ENCODE results near the gene PPT1. TPM values are rescaled to one million over a fixed set of nuclear protein-coding genes. Genes with fewer than 3 reads are reported as not detected.

PPT1 gene
- total and polyA plus RNA-seq, 2 of the 4 experiments (the other 2 are of a cell fraction), result 22.7 to 55.4 TPM

DNA sequence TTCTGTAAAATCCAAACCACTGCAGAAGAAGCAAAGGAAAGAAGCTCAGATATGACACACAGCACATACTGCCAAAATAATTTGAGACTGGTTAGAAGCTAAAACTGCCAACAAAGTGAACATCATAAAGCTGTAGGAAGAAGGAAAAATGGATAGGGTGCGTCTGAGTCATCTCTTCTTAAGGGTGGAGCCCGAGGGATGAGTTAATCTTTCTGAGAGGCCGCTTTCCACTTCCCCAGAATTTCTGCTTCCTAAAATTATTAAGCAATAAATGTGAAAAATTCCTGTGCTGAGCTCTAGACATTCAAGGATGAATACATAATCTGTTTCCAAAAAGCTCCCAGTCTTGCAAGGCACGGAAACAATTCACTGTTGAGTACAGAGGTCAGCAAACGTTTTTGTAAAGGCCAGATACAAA, 20.1 kb downstream of the PPT1 start:
- no peak overlapping the region for H4K5ac ChIP-seq (ENCODE audit: low read depth, low read length)
- no peak overlapping the region for H3K18ac ChIP-seq (ENCODE audit: low read depth, low read length)
- H3K79me1 ChIP-seq (ENCODE audit: low read depth in 1 of 2, low read length in 2 of 2), result peaks cover 0 to 12% of the 10 kb centered on the region in 2 experiments; a peak in 2 of 4 replicates
- 0 out of 2 replicates have a peak overlapping the region, but pooled peaks have one; percentile 6 for H3K23ac ChIP-seq (ENCODE audit: low read depth, low read length)
- H4K20me1 ChIP-seq (ENCODE audit: insufficient read depth, low read length), result peaks cover 12% of the 10 kb centered on the region
- WGBS, 2 experiments (ENCODE audit: extremely low coverage in 2 of 2, insufficient read length in 1 of 2), result no CpG with 5 or more reads among the region's 5 CpGs
- H3K56ac ChIP-seq (ENCODE audit: extremely low read depth, insufficient read depth, low read length), result no peak overlapping the region
- H2BK20ac ChIP-seq (ENCODE audit: low read depth, low read length), result no peak overlapping the region
- H2BK5ac ChIP-seq (ENCODE audit: low read depth, low read length, poor library complexity, severe bottlenecking), result peak overlapping the region; percentile 40
- ATAC-seq (ENCODE audit: low read depth), result peak; percentile 76
- no peaks in the 10 kb centered on the region for H3K27me3 ChIP-seq (ENCODE audit: control insufficient read depth, insufficient read depth, low read length)
- DNase-seq, result peak; percentile 90
- 0 out of 2 replicates have a peak overlapping the region, but pooled peaks have one; percentile 20 for H2AK5ac ChIP-seq (ENCODE audit: low read depth, low read length)
- peaks cover 5% of the 10 kb centered on the region for H3K4me1 ChIP-seq (ENCODE audit: control insufficient read depth, insufficient read depth, low read length)
- in situ Hi-C loops (cut with MboI; ENCODE audit: low sequenced_read_pairs) (no loop called here), dilution Hi-C loops (cut with HindIII; ENCODE audit: low sequenced_read_pairs, unreplicated experiment) (no loop called here), intact Hi-C loops (cut with micrococcal nuclease) (loop anchor here (5.0 kb wide), 1 partner anchor 330 kb away; no protein-coding TSS in a partner anchor)
- no peak overlapping the region for H2AK9ac ChIP-seq (replicated peaks; ENCODE audit: low read depth, low read length, poor library complexity)
- peak overlapping the region; percentile 9; the same call in 1 of the 2 replicates for H3K4ac ChIP-seq (ENCODE audit: low read depth, low read length)
- H2BK120ac ChIP-seq (ENCODE audit: low read depth, low read length), result no peak overlapping the region
- H4K8ac ChIP-seq (ENCODE audit: low read depth in 2 of 2, low read length in 2 of 2), result no peak overlapping the region
- H3K14ac ChIP-seq (replicated peaks; ENCODE audit: low read depth, low read length), result 0 out of 2 replicates have a peak overlapping the region, but pooled peaks have one; percentile 68
- ChIA-PET CTCF (interaction anchor here (1.1 to 2.1 kb wide), 2 partner anchors 238 to 262 kb away, joined by 4 to 7 read pairs; no protein-coding TSS in a partner anchor), POLR2A (ENCODE audit: unreplicated experiment) (no interaction called here)
- no peak overlapping the region for H2AFZ ChIP-seq (replicated peaks; ENCODE audit: low read length, poor library complexity)
- H3K9ac ChIP-seq (ENCODE audit: low read depth, low read length), result no peak overlapping the region
- H2BK15ac ChIP-seq (ENCODE audit: low read depth, low read length), result no peak overlapping the region
- no TSS peak for BruUV-seq (replicated peaks)
- H3K36me3 ChIP-seq (ENCODE audit: control insufficient read depth, insufficient read depth, low read length), result peaks cover 26% of the 10 kb centered on the region
- peak overlapping the region; percentile 51; the same call in 1 of the 2 replicates for H3K27ac ChIP-seq (ENCODE audit: insufficient read depth, low read length)
- H3K4me3 ChIP-seq (ENCODE audit: insufficient read depth, low read depth, low read length), result no peak overlapping the region
- H3K9me1 ChIP-seq (ENCODE audit: insufficient read depth, low read length), result 0 out of 2 replicates have a peak, but pooled peaks cover 5% of the 10 kb centered on the region
- no peak overlapping the region for H3K4me2 ChIP-seq (ENCODE audit: low read depth, low read length)
- H3K9me3 ChIP-seq (ENCODE audit: control insufficient read depth, insufficient read depth, low read length), result no peaks in the 10 kb centered on the region
- no peak overlapping the region for H4K91ac ChIP-seq (ENCODE audit: insufficient read depth, low read depth, low read length)
- TF ChIP-seq MAFK (IDR thresholded peaks at IDR 0.05; ENCODE audit: low read depth, low read length) (no peak), MXI1 (IDR thresholded peaks at IDR 0.05; ENCODE audit: borderline replicate concordance, low read depth, low read length) (no peak), FOS (IDR thresholded peaks at IDR 0.05; ENCODE audit: low read depth, low read length) (no peak), CTCF (conservative IDR thresholded peaks at IDR 0.05; ENCODE audit: low read depth, low read length) (no peak), RFX5 (IDR thresholded peaks at IDR 0.05; ENCODE audit: low read depth, low read length) (no peak), CEBPB (IDR thresholded peaks at IDR 0.05; ENCODE audit: low read depth, low read length) (peak; percentile 72)
- TF ChIP-seq, protein P1, sequence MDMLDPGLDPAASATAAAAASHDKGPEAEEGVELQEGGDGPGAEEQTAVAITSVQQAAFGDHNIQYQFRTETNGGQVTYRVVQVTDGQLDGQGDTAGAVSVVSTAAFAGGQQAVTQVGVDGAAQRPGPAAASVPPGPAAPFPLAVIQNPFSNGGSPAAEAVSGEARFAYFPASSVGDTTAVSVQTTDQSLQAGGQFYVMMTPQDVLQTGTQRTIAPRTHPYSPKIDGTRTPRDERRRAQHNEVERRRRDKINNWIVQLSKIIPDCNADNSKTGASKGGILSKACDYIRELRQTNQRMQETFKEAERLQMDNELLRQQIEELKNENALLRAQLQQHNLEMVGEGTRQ (IDR thresholded peaks at IDR 0.05; ENCODE audit: low read depth, low read length), result no peak
